ENCODE data around the gene MPZ.
"Not testable (repeated sequence)": the region's sequence is repeated elsewhere in the genome, so short reads cannot be mapped to it uniquely, and the experiment has no call there.

The MPZ gene

GRCh38 chr1:161299347-161299746 lies 10.4 kb downstream of the MPZ start:
- FAIRE-seq, result no peak

GRCh38 chr1:161298116-161298515 lies 11.7 kb downstream of the MPZ start:
- FAIRE-seq, result no peak

DNA sequence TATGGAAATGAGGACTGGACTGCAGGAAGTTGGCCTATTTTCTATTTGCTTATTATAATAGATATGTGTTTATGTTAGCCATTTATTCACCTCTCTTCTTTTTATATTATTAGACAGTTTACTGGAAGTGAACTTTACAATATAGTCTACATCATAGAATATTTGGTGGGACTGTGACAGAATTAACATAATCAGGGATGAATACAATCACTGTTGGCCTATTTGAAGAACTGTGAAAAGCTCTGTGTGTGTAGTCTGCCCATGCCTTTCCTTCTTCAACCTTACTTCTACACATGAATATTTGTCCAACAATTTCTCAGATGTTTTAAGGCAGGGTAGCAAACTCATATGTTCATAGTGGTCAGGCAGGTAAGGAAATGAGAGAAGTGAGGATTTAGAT lies 12.4 kb downstream of the MPZ start:
- no peak for FAIRE-seq

- no peak for FAIRE-seq
Measured at GRCh38 chr1:161290779-161291178, 19.0 kb downstream of the MPZ start.

- FAIRE-seq, result no peak
Measured at GRCh38 chr1:161287482-161288054, 22.2 kb downstream of the MPZ start.

DNA sequence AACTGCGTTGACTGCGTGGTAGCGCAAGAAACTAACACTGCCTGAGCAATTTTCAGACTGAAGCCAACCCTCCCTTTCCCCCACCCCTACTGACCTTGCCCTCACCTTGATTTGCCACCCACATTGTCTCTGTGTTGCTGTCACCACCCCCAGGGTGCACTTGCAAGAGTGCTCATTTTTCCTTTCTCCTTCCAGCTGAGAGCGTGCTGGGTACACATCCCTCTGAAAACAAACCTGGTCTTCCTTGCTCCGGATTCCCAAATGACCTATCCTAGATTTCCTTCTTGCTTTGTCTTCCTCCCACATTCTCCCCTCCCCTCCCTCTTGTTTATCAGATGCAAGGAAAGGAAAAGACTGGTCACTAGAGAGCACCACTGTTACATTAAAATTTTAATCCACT lies 24.2 kb downstream of the MPZ start:
- FAIRE-seq, result no peak

- no peak for FAIRE-seq
Measured at GRCh38 chr1:161285113-161285512, 24.7 kb downstream of the MPZ start.

GRCh38 chr1:161282991-161283390 lies 26.8 kb downstream of the MPZ start:
- FAIRE-seq, result no peak

DNA sequence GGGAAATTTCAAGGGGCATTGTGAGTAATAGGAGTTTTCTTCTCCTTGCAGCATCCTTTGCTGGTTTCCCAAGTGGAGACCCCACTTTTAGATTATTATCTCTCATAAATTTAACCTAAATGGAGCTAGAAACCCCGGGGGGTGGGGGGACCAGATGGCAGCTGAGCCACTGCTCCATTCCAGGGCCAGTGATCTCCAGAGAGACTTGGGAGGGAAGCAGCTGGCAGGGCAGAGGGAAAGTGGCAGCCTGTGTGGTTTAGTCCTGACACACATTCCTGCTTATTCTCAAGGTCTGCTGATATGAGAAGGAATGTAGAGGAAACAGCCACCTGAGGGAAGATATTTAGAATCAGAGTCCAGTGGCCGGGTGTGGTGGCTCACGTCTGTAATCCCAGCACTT lies 34.9 kb downstream of the MPZ start:
- no peak for FAIRE-seq

- no peak for FAIRE-seq
Measured at GRCh38 chr1:161273402-161273801, 36.4 kb downstream of the MPZ start.

DNA sequence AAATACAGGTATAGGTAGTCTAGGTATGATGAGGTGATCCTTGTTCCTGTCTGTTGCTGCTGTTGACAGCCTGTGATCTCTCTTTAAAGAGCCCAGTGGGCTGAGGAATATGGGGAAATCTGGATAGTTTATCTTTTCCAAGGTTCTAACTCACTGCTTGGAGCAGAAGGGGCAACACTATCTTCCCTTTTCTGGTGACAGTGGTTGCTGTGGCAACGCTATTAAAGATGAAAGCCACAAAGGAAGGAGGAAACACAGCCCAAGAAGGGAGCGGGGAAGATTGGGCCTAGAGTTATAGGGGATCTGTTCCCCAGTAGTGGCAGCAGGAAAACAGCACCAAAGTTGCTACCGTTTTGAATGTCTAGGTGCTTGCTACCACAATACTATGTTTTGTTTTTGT lies 42.4 kb downstream of the MPZ start:
- FAIRE-seq, result no peak

DNA sequence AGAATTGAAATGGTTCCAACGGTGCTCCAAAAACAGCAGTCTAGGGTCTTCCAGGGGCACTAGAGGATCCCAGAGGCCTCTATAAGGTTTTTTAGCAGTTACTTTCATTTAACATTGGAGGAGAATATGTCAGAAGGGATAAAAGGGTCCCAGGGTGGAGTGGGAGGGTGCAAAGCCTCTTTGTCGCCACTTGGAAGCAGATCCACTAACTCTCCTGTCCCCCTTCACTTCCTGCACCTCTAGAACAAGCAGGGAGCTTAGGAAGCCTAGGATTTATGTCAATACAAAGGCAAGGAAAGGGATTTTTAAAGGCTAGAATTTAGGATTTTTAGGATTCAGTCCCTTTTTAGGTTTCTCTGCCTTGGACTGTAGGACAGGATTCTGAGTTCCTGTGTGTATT lies 42.9 kb downstream of the MPZ start:
- no peak for FAIRE-seq

DNA sequence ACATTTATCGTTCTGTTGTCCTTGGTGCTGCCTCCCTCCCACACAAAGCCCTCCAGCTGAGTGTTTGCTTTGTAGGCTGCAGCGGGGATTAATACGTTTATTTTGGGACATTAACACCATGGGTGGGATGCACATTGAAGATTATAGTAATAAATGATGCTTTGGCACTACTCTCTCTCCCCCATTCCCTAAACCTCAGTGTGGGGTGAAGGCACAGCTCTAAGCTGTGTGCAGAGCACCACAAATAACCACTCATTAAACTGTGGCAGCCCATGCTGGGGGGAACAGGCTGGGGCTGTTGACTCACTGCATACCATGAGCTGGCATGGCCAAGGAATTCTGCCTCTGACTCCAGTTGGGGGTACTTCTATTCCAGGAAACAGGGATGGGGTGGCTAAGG lies 43.6 kb downstream of the MPZ start:
- no peak for FAIRE-seq

DNA sequence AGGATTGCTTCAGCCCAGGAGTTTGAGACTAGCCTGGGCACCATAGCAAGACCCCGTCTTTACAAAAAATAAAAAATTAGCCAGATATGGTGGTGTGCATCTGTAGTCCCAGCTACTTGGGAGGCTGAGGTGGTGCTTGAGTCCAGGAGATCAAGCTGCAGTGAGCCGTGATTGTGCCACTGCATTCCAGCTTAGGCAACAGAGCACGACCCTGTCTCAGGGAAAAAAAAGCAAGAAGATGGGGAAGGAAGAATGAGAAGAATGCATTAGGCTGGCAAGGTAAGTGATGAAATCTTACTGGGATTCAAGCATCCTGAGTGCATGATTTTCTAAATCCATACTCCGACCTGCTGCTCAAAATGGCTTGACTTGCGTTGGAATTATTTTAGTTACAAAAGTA lies 44.5 kb downstream of the MPZ start:
- FAIRE-seq, result no peak

- no peak for FAIRE-seq
Measured at GRCh38 chr1:161261261-161262235, 48.2 kb downstream of the MPZ start.

DNA sequence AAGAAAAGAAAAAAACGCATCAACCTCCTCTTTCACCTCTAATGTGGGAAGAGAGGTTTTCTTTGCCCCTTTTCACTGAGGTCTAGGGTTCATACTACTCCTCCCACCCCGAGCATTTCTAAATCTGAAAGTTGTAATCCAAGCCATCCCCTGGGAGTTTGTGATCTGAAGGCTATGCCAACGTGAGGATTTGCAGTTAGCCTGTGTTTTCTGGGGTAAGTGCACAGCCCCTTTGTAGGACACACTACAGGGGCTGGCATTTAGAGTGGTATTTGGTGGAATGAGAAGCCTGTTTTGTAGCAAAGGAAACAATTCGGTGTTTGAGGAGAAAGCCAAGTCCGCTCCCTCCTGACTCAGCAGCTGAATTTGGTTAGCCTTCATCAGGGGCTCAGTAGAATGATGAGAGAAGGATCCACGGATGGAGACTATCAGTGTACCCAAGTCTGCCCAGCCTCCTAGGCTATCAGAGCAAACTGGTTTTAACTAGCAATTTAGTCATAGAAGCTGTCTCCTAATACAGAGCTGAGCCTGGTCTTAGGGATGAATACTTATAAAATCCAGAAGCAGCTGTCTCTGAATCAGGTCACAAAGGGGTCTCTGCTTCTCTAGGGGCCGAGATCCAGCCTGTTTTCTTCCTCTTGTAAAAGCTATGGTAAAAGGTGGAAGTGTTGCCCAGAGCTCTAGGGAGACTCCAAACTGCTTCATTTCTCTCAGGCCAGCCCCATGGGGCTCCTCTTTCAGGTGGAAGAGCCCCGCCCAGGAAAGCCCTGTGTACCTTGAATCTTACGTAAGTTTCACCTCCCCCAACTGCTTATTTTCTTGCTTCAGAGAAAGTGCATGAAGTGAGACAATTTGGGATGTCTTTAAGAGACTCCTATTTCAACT lies 49.1 kb downstream of the MPZ start:
- FAIRE-seq, result no peak

DNA sequence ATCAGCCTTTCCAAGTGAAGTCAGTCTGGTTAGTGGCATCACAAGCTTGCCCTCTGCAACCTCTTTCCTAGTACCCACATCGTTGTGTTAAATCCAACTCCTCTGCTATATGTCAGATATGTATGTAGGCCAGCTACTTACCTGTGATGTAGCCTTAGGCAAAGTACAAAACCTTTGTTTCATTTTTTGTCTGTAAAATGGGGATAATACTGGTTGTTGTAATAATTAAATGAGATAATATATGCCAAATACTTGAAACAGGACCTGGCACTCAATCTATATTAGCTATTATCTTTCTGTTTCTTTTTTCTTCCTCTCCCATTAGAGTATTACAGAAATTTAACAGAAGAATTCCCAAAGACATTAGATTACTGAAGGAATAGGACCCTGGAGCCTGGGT lies 50.0 kb downstream of the MPZ start:
- FAIRE-seq, result no peak

GRCh38 chr1:161259345-161259702 lies 50.4 kb downstream of the MPZ start:
- no peak for FAIRE-seq

DNA sequence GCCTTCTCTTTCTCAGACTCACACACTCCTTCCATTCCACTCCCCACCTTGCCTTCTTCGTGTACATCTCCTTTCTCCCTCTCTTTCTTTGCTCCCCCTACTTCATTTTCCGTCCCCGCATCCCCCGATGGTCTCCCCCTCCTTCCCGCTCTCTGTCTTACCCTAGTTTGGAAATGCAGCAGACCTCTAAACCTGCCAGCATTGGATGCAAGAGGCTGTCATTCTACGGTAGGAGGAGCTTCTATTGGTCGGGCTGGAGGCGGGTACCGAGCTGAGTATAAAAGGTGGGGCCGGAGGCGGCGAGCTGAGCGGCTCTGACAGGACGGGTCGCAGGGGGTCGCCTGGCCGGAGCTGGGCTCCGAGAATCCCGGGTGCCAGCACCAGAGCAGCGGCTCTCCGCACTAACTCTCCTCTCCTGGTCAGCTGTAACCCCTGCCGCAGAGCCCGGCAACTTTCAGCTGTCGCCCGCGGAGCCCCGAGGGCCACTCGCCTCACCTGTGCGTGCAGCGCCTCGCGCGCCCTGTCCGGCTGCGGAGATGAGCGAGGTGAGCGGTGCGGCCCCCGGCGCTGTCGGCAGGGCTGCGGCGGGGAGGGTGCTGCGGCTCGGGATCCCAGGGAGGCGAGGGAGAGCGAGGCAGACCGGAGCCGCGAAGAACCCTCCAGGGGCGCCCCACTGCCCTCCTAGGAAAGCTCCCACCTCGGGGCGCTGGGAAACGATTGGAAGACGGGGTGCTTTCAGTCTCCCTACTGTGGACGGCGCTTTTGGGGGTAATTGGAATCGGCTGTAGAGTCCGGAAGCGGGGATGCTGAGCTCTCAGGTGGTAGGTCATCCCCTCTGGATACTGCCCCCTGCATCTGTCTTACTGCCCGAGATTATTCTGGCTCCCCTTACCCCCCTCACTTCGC lies 51.1 kb downstream of the MPZ start, which contains the start of gene PCP4L1:
Gene PCP4L1 (plus strand): TSS at position 307 of the 906 bp plus-strand sequence. CDS start 230 bp downstream, at position 537.
- no peak for FAIRE-seq

- not testable (repeated sequence) for FAIRE-seq
Measured at GRCh38 chr1:161257109-161257508, 52.7 kb downstream of the MPZ start.

- FAIRE-seq, result not testable (repeated sequence)
Measured at GRCh38 chr1:161255955-161256520, 53.7 kb downstream of the MPZ start.

DNA sequence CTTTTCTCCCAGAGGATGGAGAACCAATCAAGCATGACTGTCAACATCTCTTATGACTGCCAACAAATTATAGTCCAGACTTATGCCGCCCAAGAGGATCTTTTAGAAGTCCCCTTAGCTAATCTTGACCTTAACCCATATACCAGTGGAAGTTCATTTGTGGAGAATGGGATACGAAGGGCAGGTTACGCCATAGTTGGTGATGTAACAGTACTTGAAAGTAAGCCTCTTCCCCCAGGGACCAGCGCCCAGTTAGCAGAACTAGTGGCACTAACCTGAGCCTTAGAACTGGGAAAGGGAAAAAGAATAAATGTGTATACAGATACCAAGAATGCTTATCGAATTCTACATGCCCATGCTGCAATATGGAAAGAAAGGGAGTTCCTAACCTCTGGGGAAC lies 54.5 kb downstream of the MPZ start:
- FAIRE-seq, result not testable (repeated sequence)

All from islet of Langerhans (tissue), 1 donor.